Stomach (tissue), 4 donors: ENCODE measurements around the gene KCNJ12.

Experiments
- POLR2A ChIP-seq, 4 donors: fragments of 450-650 bp; IDR thresholded peaks; one replicate each; pipeline ENCODE4 v1.6.1; 2016; ENCODE audit warnings: antibody characterized with exemption in 4 of 4, control low read depth in 2 of 4, mild to moderate bottlenecking in 1 of 4, moderate library complexity in 1 of 4
- POLR2AphosphoS5 ChIP-seq, 3 donors: sonication (generic); formaldehyde crosslinking; IDR thresholded peaks; one replicate each; pipeline ENCODE4 v1.6.1; 2016; ENCODE audit warnings: antibody characterized with exemption in 3 of 3

GRCh38 chr17:21375757-21376080, 438 bp upstream of the KCNJ12 start:
- TF ChIP-seq POLR2AphosphoS5 (IDR thresholded peaks at IDR 0.05) (no peak), POLR2A (IDR thresholded peaks at IDR 0.05) (no peak)
